Activated naive CD4-positive, alpha-beta T cell treated with anti-CD3 and anti-CD28 coated beads, Interleukin-2, amount 10 ng/mL, durations not matched to agents 5 hours and 36 hours (primary cell): Measurements from ENCODE around the gene HEATR5A. TPM values are rescaled to one million over a fixed set of nuclear protein-coding genes. Genes with fewer than 3 reads are reported as not detected.

ENCODE experiments used
- total RNA-seq, 2 experiments: library from RNA; stranded (reverse); gene quantifications; one replicate each; pipeline ENCODE4 v1.2.3, GENCODE V29; 2021

HEATR5A gene
- 1 to 10 TPM; 5.0 to 5.5 TPM for total RNA-seq

GRCh38 chr14:31420319-31421111, at the start of gene HEATR5A:
Gene HEATR5A (minus strand): TSS chr14:31420550. CDS start chr14:31402975, 17,575 bp downstream.

GRCh38 chr14:31456841-31457664, 36.7 kb upstream of the HEATR5A start, which contains the start of gene DTD2:
Gene DTD2 (minus strand): TSS chr14:31457506. CDS start chr14:31457393, 113 bp downstream.

Other genes starting within 250 kb of the HEATR5A start
- 10 to 100 TPM; 90.5 to 97.0 TPM for gene HECTD1, start 212.8 kb downstream of the HEATR5A start, total RNA-seq
- gene DTD2, start 37.0 kb upstream of the HEATR5A start, total RNA-seq: 10 to 100 TPM; 14.9 to 15.2 TPM
- gene GPR33, start 67.5 kb upstream of the HEATR5A start, total RNA-seq: not detected
- 1 to 10 TPM; 4.3 to 5.8 TPM for gene NUBPL, start 140.9 kb upstream of the HEATR5A start, total RNA-seq